Astrocyte of the cerebellum (primary cell): ENCODE results near the gene BHLHE41.

Source experiments
- DNase-seq: peaks from one replicate; pipeline ENCODE4 v3.0.0-alpha.2; 2011; ENCODE audit warnings: low read depth
- H3K4me3 ChIP-seq: 2 replicates; pipeline ENCODE4 v1.5.1; 2011; ENCODE audit warnings: mild to moderate bottlenecking, low read depth, low read length, moderate library complexity
- CTCF ChIP-seq: IDR thresholded peaks from 2 replicates; pipeline ENCODE4 v1.5.1; 2012; ENCODE audit warnings: low read length, low read depth, moderate library complexity, mild to moderate bottlenecking; ENCODE audit errors: missing control alignments
- in situ Hi-C: cut with HindIII; loops from 2 replicates; pipeline ENCODE4 v1.10.0; 2017; ENCODE audit warnings: low sequenced_read_pairs

Gene BHLHE41

GRCh38 chr12:26128168-26128567 is 3.3 kb upstream of the BHLHE41 start:
- no peak overlapping the region for H3K4me3 ChIP-seq
- TF ChIP-seq CTCF: no peak
- DNase-seq: no peak
- in situ Hi-C loops: no loop called here

- no peak for TF ChIP-seq CTCF
- H3K4me3 ChIP-seq: no peak overlapping the region
- no peak for DNase-seq
- in situ Hi-C loops: no loop called here
These were observed 2.6 kb upstream of the BHLHE41 start for GRCh38 chr12:26127404-26127803.

- DNase-seq: no peak
- H3K4me3 ChIP-seq: peak overlapping the region; percentile 66
- TF ChIP-seq CTCF: no peak
- in situ Hi-C loops: no loop called here
These were observed 1.8 kb upstream of the BHLHE41 start for GRCh38 chr12:26126340-26127284.

GRCh38 chr12:26125400-26126339 is 833 bp upstream of the BHLHE41 start:
- DNase-seq: no peak
- peak overlapping the region; percentile 66 for H3K4me3 ChIP-seq
- no peak for TF ChIP-seq CTCF
- in situ Hi-C loops: no loop called here

GRCh38 chr12:26123482-26123980 is 1.3 kb downstream of the BHLHE41 start:
- H3K4me3 ChIP-seq: peak overlapping the region; percentile 66
- no peak for DNase-seq
- no peak for TF ChIP-seq CTCF
- in situ Hi-C loops: loop anchor here (25.0 kb wide), 1 partner anchor 514 kb away; no protein-coding TSS in a partner anchor
